Islet precursor cell (in vitro differentiated cells): Measurements from ENCODE around the gene COL4A2.

Source experiments
- DNase-seq: peaks from one replicate; pipeline ENCODE4 v3.0.0-alpha.2; 2018

Gene COL4A2

DNA sequence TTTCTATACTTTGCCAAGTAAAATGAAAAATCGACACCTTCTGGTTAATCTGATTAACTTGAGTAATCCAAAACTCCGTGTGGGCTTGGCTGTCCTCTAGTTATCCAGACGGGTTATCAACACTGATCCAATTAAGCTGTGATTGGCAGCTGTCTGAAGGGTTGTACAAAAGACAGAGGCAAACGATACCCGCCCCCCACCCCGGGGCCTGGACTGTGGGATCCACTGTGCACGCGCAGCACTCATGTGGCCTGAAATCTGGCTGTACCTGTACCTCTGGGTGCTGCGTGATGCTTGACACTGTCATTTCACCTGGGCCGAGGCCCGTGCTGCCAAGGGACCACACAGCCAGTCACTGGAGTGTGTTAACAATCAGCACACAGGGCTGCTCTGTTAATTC is 53.5 kb downstream of the COL4A2 start:
- DNase-seq: peak; percentile 47

DNA sequence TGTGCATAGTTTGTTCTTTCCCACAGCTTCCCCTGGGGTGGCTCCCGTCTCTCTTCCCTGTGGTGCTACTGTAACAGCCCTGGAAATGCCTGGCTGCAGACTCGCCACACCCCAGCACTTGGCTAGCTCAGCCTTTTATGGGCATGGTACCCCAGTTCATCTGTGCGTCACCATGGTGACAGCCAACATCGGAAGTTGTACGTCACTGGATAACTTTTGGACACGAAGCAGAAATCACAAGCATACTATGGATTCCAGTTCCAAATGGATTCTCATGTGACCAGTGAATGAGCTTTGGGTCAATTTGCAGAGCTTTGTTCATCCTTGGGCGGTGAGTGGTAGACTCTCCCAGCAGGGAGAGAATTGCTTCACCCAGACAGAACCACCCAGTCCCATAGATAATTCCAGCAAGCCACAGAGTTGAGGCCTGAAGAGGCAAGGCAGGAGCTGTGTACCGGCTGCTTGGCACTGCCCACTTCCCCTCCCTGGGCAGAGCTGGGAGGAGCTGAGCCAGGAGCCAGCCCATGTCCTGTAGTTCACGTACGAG is 54.4 kb downstream of the COL4A2 start:
- DNase-seq: peak; percentile 42

DNA sequence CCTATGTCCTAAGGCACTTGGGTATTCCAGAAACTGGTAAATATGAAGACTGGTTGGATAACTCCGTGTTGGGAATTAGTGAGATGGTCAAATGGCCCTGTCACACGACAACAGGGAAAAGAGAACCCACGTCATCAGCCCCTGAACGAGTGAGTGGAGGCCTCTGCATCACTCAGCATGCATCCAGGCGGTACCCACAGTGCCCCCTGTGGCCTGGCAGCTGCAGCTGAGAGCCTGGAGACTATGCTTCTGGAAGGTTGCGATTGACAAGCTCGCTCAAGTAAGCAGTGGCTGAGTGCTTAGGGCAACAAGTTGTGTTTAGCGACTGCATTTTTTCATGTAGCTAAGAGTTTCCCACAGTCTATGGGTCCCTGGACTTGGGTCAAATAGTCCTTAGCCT is 55.9 kb downstream of the COL4A2 start:
- DNase-seq: peak; percentile 64

DNA sequence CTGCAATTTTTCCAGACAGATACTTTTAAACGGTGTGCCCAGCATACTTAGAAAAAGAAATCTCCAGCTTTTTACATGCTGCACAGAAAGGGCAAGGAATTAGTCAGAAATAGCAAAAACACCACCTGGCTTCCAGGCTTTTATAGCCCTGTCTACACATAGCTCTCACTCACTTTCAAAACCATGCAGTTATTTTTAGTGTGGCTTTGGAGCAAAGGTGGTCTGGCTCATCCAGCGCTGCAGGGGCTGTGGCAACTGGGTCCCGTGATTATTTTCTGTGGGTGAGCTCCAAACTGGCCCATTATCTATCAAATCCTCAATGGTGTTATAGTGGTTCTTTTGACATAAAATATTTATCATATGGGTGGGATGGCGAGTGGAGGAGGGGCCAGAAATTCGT is 57.0 kb downstream of the COL4A2 start:
- DNase-seq: peak; percentile 19

DNA sequence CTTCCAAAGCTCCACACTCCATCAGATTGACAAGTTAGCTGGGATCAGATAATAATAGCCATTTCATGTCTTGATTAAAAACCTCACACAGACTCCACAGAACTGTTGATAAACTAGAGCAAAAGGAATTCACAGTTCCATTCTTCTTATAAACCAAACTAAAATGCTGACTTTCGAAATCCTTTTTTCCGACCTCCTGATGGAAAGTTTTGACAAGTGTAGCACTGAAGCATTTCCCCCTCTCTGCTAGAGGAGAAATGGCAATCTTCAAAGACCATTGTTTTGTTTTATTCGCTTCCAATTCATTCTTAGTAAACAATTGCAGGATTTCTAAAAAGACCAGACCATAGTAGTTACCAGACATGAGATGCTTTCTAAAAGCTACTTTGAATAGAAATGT is 58.8 kb downstream of the COL4A2 start:
- no peak for DNase-seq

DNA sequence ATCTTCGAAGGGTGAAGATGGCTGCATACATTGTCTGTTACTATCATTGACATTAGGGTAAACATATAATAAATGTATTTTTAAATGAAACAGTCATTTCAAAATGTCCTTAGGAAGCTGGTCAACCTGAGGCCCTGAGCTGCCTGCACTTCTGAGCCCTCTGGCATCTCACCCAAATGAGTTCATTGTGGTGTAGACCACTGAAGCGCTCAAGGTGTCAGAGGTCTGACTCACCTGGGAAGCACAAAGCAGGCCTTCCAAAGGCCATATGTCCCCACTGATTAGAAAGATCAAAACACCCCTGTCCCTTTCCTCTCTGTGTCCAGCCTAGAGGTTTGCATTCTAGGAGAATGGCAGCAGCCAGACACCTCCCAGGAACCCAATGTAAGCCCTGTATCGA is 59.6 kb downstream of the COL4A2 start:
- DNase-seq: peak; percentile 64

DNA sequence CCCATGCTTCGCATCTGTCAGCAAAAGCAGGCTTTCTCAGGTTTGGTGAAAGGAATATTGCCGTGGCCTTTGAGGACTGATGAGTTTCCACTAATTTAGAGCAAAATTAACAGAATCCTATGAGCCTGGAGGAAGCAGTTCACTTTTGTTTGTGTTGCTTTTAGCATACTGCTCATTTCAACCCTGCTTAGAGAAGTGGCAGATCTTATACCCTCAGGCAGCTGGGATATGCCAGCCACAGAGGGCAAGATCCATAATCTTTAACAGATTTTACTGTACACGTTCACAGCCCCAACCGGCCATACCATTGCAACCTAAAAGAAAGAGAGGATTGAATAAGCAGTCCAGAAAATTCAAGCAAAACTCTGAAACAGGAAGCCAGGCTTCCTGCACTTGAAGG is 60.5 kb downstream of the COL4A2 start:
- peak; percentile 30 for DNase-seq

DNA sequence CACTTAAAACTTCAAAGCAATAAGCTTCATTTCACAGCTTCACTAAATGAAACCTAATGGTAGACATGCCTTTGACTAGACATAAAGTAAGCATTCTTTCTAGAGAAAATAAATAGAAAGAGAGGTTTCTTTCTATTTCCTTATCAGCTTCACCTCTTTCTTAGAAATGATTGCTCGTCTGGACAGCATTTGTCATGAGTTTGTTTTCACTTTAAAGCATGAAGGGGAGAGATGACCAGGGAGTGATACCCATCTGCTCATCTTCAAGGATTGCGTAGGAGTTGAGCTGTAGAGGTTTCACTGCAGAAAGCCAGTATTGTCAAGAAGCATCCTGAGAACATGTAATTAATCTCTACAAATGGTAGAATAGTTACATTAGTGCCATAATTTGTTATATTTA is 61.3 kb downstream of the COL4A2 start:
- peak; percentile 1 for DNase-seq

DNA sequence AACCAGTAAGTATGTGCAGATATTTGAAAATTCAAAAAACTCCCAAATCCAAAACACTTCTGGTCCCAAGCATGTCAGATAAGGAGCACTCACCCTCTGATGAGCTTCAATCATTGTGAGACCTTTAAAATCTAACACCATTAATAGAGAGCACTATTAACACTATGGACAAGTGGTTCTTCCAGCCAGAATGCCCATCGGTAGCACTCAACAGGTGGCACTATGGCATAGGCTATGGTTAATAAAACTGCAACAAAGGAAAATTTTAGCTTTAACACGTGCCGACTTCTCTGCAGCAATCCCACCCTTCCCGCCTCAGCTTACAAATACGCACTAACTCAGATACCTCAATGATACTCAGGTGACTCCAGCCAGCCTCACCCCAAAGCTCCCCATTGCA is 62.3 kb downstream of the COL4A2 start:
- DNase-seq: no peak

DNA sequence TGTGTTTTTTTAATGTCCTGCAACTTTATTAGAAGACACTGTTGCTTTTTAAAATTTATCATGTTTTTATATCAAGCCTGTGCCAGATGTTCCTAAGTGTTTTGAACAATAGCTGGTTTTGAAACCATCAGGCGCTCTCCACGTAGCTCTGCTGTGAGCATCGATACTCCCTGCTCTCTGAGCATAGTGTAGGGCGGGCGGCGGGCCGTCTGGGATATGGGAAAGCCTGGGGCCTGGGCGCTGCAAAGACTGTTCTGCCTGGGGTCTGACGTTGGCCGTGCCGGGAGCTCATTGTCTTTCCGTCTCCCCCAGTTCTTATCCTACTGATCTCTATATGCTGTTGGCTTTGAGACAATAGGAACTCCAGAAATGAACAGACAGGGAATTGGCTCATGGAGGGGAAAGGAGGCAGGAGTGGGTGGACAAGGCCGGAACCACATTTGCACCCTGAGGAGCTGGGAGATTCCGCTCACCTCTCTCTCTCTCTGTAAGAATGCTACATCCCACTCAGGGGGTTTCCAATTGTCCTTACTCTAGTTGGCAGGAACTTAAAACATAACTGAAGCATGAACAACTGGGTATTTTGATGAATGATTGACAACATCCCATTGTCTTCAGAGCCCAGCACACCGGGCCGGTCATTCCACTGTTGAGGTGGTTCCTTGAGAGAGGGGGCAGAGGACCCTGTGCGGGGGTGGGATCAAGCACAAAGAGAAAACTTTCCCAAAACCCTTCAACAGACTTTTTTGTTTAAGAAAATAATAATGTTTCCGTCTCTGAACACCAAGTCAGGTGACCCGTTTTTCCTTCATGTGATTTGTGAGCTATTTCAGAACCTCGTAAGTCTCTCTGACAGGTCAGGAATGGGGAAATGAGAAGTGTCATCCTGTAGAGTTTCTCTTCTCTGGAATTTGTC is 64.7 kb downstream of the COL4A2 start:
- DNase-seq: no peak

DNA sequence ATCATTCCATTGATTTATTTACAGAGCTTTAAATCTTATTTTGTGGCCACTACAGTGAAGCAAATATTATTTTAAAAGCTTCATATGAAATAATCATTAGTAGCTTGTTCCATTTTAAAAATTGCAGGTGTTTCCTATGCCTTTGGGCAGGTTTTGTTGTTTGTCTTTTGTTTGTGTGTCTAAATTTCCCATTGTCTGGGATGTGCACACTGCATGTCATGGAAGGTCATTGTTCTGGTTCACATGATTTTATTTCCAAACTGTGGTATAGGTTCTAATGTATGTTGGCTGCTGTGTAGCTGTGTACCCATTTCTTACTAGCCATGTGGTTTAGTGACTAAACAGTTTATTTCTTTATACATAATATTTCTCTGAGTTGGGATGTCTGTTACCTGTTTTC is 65.6 kb downstream of the COL4A2 start:
- no peak for DNase-seq

DNA sequence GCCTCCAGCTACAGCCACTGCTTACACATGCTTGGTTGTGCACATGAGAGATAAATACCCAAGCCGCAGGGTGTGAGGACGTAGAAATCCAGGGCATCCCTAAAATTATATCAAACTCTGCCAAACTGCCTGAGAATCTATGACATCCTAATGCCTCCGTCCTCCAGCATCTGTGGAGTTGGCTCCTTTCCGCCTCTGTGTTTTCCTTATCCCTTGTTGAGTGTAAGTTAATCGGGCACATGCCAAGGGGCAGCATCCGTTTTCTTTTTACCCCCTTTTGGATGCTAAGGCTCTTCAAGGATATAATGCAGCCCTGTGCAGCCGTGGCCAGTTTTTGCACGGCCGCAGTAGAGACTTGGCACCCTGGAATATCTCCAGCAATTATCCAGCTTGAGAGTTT is 66.5 kb downstream of the COL4A2 start:
- DNase-seq: no peak

DNA sequence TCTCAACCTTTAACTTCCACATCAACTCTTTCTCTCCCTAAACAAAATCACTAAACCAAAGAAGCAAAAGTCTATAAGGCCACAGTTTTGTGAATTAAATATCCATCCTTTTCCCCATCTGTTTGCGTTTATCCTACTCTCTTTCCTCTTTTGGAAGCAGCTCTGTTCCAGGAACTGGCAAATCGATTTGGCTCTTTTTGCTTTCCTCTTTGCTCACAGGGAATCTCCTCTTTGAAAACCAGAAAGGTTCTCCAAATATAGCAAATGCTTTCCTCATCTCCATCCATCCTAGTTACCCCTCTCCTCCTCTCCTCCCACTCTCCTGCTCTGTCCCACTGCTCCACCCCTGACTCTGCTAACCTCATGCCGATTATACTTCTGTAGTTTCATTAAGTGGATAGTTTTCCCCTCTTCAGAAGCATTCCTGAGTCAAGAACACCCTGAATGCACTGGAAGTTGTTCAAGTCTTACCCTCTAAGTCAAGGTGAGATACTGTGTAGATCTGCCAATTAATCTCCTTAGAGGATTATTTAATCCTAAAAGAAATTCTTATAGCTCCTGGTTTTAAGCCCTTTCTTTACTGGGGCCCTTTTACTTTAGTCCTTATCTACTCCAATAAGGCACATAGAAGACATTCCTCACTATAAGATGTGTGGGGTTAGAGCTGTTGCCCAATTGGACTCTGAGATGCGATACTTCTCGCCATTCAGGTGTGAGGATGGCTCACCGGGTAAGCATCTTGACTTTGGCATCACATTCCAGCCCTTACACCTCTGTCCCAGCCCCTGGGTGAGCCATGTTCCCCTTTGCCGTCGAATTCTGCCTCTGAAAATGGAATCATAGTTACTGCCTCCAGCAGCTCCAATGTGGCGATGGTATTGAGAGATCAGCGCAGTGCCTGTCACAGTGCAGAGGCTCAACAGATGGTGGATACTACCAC is 67.6 kb downstream of the COL4A2 start:
- no peak for DNase-seq

DNA sequence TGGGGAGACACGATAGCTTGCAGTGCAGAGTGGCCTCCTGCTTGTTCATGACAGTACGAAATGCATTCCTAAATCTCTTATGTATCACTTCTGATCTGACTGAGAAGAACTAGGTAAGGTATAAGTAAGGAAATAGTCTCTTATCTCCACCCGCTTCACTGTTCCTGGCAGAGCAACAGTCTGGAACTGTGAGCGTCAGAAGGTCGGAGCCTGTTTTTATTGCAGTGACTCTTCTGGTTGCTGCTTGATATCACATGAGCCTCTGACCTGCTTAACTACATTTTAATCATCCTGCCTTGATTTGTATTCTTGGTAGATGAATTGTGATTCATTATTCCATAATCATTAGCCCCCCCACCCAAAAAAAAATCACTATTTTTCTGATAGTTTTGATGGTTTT is 69.0 kb downstream of the COL4A2 start:
- DNase-seq: peak; percentile 38

DNA sequence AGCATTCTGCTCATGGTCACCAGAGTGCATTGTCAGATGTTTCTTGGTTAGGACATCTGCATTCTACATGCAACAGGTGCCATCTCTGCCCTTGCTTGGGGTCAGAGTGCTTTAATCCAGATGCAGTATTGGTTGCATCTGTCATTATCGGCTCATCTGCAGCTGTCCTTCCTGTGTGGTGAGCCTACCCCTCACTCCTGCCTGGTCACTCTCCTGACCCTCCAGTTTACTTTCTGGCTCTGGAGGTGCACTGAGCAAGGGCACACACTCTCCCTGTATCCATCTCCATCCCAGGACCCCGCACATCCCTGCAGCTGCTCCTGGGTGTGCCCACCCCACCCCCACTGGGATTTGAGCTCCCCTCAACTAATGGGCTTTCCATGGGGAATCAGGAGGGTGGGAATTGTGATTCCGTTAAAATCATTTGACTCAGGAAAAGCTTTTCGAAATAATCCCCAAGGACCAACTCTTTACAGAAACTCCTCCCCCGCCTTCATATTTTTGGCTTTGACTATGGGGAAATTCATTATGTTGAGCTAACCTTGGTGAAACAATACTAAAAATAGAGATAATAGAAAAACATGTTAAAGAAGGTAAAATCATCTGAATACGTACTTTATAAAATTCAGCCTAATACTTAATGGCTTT is 70.2 kb downstream of the COL4A2 start:
- DNase-seq: no peak

DNA sequence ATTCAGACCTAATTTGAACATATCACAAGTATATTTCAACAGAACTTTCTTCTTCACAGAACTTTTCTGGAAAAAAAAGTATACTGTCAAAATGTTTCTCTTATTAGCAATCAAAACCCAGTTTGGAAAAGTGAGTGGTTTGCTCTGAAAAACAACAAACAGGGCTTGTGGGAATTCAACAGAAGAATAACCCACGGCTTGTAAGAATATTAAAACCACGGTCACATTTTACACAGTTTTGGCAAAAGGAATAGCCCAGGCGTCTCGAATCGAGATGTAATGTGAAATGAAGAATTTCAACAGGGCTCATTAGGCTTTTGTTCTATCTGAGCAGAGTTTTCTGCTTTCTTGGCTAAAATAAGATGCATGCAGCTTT is 70.7 kb downstream of the COL4A2 start:
- no peak for DNase-seq

DNA sequence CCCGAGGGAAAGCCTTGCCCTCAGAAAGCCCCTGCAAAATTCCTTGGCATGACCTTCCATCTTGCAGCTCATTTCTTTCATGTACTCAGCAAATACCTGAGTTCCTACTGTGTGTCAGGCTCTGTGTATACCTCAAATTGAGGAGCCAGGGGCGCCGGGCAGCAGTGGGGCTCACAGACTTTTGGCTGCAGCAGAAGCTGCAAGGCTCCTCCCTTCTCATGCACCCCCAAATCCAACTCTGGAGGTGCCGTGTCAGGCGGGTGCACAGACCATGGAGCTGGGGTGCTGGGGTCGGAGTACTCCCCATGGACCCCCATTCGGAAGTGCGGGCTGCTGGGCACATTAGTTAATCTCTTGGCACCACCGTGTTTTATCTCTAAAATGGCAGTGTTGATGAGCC is 72.3 kb downstream of the COL4A2 start:
- DNase-seq: no peak

DNA sequence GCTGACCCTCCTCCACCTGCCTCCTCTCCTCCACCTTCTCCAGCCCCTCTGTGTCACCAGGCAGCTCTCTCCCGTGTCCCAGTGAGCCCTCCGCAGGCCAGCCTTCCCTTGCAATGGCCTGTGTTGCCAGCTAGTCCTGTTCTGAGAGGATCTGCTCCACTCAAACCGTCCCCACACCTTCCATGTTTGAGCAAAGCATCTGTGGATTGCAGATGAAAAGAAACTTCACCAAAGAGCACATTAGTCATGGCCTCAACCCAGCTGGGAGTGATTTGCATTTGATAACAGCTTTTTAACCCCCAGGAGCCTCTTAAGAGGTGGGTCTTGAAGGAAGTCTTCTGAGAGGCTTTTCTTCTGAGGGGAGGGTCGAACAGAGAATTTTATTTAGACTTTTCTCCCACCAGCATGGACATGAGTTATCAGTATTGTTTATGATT is 72.8 kb downstream of the COL4A2 start:
- peak; percentile 73 for DNase-seq

DNA sequence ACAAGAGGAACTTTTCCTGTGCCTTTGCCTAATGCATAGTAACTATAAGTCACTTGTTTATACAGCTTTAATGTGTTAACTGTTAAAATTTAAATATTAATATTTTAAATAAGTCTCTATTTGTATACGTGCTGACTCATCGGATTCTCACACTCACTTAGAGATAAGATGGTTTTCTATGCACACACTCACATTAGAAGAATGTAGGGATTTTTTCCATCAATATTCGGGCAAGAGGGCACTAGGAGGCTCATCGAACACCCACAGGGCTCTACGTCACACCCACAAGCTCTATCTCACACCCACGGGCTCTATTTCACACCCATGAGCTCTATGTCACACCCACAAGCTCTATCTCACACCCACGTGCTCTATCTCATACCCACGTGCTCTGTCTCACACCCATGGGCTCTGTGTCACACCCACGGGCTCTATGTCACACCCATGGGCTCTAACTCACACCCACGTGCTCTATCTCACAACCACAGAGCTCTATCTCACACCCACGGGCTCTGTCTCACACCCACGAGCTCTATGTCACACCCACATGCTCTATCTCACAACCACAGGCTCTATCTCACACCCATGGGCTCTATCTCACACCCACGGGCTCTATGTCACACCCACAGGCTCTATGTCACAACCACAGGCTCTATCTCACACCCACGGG is 73.4 kb downstream of the COL4A2 start:
- peak; percentile 22 for DNase-seq

DNA sequence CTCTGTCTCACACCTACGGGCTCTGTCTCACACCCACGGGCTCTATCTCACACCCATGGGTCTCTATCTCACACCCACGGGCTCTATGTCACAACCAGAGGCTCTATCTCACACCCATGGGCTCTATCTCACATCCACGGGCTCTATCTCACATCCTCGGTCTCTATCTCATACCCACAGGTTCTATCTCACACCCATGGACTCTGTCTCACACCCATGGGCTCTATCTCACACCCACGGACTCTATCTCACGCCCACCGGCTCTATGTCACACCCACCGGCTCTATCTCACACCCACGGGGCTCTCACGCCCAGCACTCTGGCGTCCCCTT is 73.9 kb downstream of the COL4A2 start:
- DNase-seq: no peak

DNA sequence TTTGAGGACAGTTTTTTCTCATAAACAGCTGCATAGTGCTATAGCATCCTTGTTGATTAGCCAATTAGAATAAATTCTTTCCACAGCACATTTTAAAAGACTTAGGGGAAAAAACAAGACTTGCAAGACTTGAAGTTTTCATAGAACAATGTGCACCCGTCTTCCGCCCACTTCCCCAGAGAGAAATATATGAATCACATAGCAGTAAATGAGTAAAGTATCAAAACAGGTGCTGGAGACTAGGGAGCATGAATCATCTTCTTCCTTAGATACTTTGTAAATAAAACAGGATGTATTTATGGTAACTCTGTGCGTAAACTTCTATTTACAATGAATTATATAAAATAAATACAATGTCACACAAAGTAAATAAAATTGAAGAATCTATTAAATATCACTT is 75.1 kb downstream of the COL4A2 start:
- no peak for DNase-seq

DNA sequence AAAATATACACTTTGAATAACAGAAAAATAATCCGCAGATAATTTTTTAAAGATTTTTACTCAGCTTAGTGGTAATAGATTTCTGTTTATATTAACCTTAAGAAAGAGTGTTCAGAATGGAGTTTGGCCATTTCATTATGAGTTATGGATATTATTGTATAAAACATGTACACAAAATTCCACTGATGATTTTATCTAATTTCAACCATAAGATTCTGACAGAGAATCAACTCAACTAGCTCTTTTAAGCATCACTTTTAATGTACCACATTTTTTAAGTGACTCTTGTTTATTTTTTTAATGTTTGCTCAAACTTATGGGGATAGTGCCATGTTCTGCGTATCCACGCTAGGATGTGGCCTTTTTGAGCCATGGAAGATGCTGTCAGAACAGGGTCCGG is 75.7 kb downstream of the COL4A2 start:
- DNase-seq: peak; percentile 4
